Measurements from ENCODE around the gene CYP4Z1. TPM values are rescaled to one million over a fixed set of nuclear protein-coding genes. Genes with fewer than 3 reads are reported as not detected.
"Not testable (repeated sequence)": the region's sequence is repeated elsewhere in the genome, so short reads cannot be mapped to it uniquely, and the experiment has no call there.

Gene CYP4Z1
- total RNA-seq, 1 experiment from 2014 or later: not detected

- not testable (repeated sequence) for H3K27me3 ChIP-seq (ENCODE audit: insufficient read depth, low read length); H2BK12ac ChIP-seq (ENCODE audit: insufficient read length, low read depth, low read length); H2BK120ac ChIP-seq (ENCODE audit: low read depth, low read length, poor library complexity, severe bottlenecking); H2BK5ac ChIP-seq (ENCODE audit: insufficient read length, low read length); H3K4ac ChIP-seq (ENCODE audit: low read depth, low read length); H3K9ac ChIP-seq (ENCODE audit: extremely low read depth, insufficient read length, low read length); H3K79me2 ChIP-seq (ENCODE audit: insufficient read depth, low read length); H3K9me3 ChIP-seq (ENCODE audit: control insufficient read depth, low read depth, low read length); H2BK15ac ChIP-seq (ENCODE audit: low read depth, low read length); H3K27me3 Mint-ChIP-seq (ENCODE audit: low read depth); H3K14ac ChIP-seq (ENCODE audit: insufficient read depth, low read length); H3K79me1 ChIP-seq (ENCODE audit: insufficient read depth, low read depth, low read length, poor library complexity, severe bottlenecking); H4K91ac ChIP-seq (ENCODE audit: insufficient read length, low read depth, low read length); H3K23me2 ChIP-seq (ENCODE audit: insufficient read length, low read depth, low read length, poor library complexity, severe bottlenecking); H3K23ac ChIP-seq (ENCODE audit: insufficient read length, low read depth, low read length); H4K20me1 ChIP-seq (ENCODE audit: control insufficient read depth, insufficient read depth, insufficient read length); H3T11ph ChIP-seq (ENCODE audit: low read length); H4K5ac ChIP-seq (ENCODE audit: insufficient read length, low read depth, low read length); H3K18ac ChIP-seq (ENCODE audit: insufficient read length, low read depth, low read length); H2BK20ac ChIP-seq (ENCODE audit: low read depth, low read length, poor library complexity, severe bottlenecking); H3K9me3 Mint-ChIP-seq; H3K36me3 Mint-ChIP-seq (ENCODE audit: insufficient read depth in 1 of 3, low read depth in 3 of 3); H4K8ac ChIP-seq (replicated peaks; ENCODE audit: insufficient read length, low read depth, low read length); H3K56ac ChIP-seq (ENCODE audit: insufficient read length, low read depth, low read length); DNase-seq; H2AFZ ChIP-seq (ENCODE audit: low read length); H3K4me2 ChIP-seq (ENCODE audit: insufficient read depth, insufficient read length, low read length); H3K27ac Mint-ChIP-seq; H3K4me1 ChIP-seq (ENCODE audit: insufficient read depth, low read length); H3K4me3 Mint-ChIP-seq; H2AK5ac ChIP-seq (ENCODE audit: insufficient read length, low read length); H3K27ac ChIP-seq (ENCODE audit: insufficient read length, low read depth, low read length)
- peaks cover 15% of the 10 kb centered on the region in 2 experiments for H3K4me1 Mint-ChIP-seq
Measured at GRCh38 chr1:47124834-47125233, 57.8 kb downstream of the CYP4Z1 start.

- H3K9ac ChIP-seq (ENCODE audit: extremely low read depth, insufficient read length, low read length); H3T11ph ChIP-seq (ENCODE audit: low read length); H2BK5ac ChIP-seq (ENCODE audit: insufficient read length, low read length); H3K14ac ChIP-seq (ENCODE audit: insufficient read depth, low read length); DNase-seq; H3K4me2 ChIP-seq (ENCODE audit: insufficient read depth, insufficient read length, low read length); H2AFZ ChIP-seq (ENCODE audit: low read length); H3K9me3 Mint-ChIP-seq; H3K4me3 Mint-ChIP-seq; H3K27me3 ChIP-seq (ENCODE audit: insufficient read depth, low read length); H3K9me3 ChIP-seq (ENCODE audit: control insufficient read depth, low read depth, low read length); H3K79me2 ChIP-seq (ENCODE audit: insufficient read depth, low read length); H3K56ac ChIP-seq (ENCODE audit: insufficient read length, low read depth, low read length); H2BK20ac ChIP-seq (ENCODE audit: low read depth, low read length, poor library complexity, severe bottlenecking); H3K79me1 ChIP-seq (ENCODE audit: insufficient read depth, low read depth, low read length, poor library complexity, severe bottlenecking); H4K8ac ChIP-seq (replicated peaks; ENCODE audit: insufficient read length, low read depth, low read length); H2AK5ac ChIP-seq (ENCODE audit: insufficient read length, low read length); H4K91ac ChIP-seq (ENCODE audit: insufficient read length, low read depth, low read length); H3K27ac Mint-ChIP-seq; H3K4me1 ChIP-seq (ENCODE audit: insufficient read depth, low read length); H3K4ac ChIP-seq (ENCODE audit: low read depth, low read length); H4K20me1 ChIP-seq (ENCODE audit: control insufficient read depth, insufficient read depth, insufficient read length); H4K5ac ChIP-seq (ENCODE audit: insufficient read length, low read depth, low read length); H3K36me3 Mint-ChIP-seq (ENCODE audit: insufficient read depth in 1 of 3, low read depth in 3 of 3); H3K27me3 Mint-ChIP-seq (ENCODE audit: low read depth); H3K23me2 ChIP-seq (ENCODE audit: insufficient read length, low read depth, low read length, poor library complexity, severe bottlenecking); H2BK15ac ChIP-seq (ENCODE audit: low read depth, low read length); H3K18ac ChIP-seq (ENCODE audit: insufficient read length, low read depth, low read length); H2BK120ac ChIP-seq (ENCODE audit: low read depth, low read length, poor library complexity, severe bottlenecking); H2BK12ac ChIP-seq (ENCODE audit: insufficient read length, low read depth, low read length); H3K23ac ChIP-seq (ENCODE audit: insufficient read length, low read depth, low read length); H3K27ac ChIP-seq (ENCODE audit: insufficient read length, low read depth, low read length): not testable (repeated sequence)
- H3K4me1 Mint-ChIP-seq: peaks cover 30 to 32% of the 10 kb centered on the region in 2 experiments
- no CpG with 5 or more reads among the region's 2 CpGs for WGBS (ENCODE audit: extremely low coverage, insufficient read length, low lambda C conversion rate)
Measured at GRCh38 chr1:47126997-47127396, 60.0 kb downstream of the CYP4Z1 start.

All from H9 (cell line).